T-helper 2 cell (primary cell): ENCODE measurements around the gene RAI1.

Experiments
- DNase-seq, 5 experiments: peaks; one replicate each; pipeline versions ENCODE4 v3.0.0 to v3.0.0-alpha.2; 2012 to 2022

RAI1 gene

GRCh38 chr17:17701658-17702057 is 20.4 kb downstream of the RAI1 start:
- no peak for DNase-seq

- DNase-seq: no peak
These were observed 21.3 kb downstream of the RAI1 start for GRCh38 chr17:17702449-17703139.

GRCh38 chr17:17703140-17703919 is 22.1 kb downstream of the RAI1 start:
- DNase-seq: no peak

- DNase-seq: no peak
These were observed 23.7 kb downstream of the RAI1 start for GRCh38 chr17:17704931-17705330.

DNA sequence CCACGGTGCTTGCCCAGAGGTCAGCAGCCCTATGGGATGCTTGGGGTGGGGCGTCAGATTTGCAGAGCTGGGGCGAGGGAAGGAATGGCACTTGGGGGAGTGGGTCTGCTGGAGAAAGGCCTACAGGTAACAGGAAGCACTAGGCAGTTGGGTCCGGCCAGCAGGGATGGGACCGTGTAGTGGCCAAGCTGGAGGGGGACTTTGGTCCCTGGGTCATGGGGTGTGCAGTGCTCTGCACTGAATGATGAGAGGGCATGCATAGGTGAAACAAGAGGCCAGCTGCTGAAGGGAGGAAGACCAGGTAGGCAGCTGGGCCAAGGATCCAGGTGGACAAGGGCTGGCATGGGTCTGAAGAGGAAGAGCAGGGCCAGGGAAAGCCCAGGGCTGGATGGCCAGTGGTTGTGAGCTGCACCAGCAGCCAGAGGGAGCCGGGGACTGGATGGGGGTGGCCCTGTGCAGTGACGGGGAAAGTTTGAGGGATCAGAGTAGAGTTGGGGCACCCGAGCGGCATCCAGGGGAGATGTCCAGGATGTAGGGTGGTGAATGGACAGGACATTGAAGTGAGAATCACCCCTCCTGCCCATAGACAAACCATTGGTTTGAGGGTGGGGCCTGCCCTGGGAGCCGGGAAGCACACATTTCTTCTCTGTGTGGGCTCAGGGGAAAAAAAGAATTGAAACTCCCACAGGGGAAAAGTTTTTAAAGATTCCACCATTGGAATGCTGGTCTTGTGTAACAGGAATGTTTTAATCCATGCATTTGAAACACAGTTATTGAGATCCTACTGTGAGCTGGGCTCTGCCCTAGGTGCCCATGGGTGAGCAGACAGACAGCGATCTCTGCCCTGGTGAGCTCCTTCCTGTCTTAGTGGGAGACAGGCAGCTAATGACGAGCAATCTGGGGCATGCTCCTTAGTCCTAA is 25.1 kb downstream of the RAI1 start:
- DNase-seq: no peak

DNA sequence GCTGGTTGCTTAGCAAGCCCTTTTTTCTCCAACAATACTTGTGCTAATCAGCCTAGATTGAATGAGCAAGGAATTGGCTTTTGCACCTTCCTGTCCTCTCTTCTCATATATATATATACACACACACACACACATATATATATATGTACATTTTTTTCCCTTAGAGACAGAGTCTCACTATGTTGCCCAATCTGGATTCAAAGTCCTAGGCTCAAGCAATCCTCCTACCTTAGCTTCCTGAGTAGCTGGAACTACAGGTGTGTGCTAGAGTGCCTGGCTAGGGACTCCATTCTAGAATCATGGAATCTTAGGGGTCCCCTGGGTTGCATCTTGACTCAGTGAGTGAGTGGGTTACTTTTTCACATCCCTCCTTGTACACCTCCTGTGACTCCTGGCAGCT is 27.0 kb downstream of the RAI1 start:
- no peak for DNase-seq

DNA sequence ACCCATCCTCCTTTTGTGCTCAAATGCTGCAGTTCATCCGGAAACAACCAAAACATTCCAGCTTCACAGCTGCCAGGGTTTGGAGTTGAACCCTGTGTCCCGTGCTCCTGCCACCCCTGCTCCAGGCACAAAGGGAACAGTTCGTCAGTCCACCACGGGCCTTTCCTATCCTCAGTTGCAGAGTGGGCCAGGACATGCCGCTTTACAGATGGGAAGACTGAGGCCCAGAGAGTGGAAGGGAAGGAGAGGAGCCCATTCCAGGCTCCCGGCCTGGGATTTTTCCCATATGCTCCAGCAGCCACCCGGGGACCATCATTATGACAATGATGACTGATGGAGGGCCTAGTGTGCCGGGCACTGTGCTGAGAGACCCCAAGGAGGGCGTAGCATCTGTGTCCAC is 27.6 kb downstream of the RAI1 start:
- DNase-seq: no peak

DNA sequence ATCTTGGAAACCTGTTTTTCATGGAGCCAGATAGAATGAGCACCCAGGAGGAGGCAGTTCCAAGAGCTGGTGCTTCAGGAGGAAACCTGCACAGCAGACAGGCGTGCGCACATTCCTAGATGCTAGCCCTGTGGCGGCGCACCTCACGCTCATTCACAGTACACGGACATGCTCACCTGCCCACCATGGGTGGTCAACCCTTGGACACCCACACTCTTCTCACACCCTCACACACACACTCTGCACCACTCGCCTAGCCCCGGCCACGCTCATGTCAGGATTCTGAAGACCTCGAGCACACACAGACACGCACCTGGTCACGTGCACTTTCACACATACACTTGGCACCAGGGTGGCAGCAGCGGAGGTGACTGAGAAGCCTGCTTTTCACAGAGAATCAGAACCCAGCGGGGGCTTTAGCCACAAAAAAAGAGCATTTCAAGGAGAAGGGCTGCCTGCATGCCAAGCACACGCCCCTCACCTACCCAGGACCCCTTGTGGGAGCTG is 28.6 kb downstream of the RAI1 start:
- DNase-seq: no peak

DNA sequence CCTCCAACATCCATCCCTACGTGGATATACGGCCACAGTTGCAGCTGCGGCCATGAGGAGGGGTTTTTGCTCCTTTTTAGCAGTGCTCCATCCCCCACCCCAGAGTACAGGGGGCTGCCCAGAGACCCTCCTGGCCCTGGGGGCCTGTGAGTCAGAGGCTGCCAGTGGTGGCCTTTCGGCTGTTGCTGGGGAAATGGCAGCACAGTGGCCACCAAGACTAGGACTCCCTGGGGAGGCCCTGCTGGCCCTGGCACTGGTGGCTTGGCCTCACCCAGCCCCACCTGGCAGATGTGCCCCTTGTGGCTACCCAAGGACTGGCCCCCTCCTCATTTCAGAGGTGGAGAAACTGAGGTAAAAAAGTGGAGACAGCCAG is 29.1 kb downstream of the RAI1 start:
- no peak for DNase-seq

DNA sequence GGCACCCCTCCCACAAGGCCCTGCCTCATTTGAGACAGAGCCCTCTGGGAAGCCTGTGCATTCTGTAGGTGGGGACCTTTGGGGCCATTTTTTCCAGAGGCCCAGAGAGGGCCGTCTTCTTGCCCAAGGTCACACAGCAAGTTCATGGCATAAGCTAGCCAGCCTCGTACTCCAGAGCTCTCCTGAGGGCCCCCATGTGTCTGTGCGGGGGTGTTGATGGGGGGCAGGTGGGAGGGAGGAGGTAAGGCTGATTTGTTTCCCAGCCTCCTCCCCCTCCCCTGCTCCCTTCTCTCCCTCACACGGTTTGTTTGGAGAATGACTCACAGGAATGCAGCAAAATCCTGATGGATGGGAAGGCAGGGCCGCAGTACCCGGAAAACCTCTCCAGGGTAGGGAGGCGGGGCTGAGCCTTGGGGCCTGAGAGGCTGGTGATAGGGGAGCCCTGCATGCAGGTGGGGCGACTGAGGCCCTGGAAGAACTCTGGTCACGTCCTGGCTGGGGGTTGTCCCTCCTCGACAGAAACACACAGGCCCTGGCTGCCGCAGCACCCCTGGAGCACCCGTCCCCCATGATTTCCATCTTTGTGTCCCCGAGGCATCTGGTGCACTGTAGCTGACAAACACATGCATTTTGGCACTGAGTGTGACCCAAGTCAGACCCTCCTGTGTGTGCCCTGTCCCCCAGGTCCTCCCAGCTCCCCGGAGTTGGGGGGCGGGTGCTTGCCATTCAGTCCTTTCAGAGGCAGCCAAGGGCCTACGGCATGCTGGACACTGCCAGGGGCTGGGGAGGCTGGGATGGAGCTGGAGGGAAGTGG is 29.7 kb downstream of the RAI1 start:
- no peak for DNase-seq

DNA sequence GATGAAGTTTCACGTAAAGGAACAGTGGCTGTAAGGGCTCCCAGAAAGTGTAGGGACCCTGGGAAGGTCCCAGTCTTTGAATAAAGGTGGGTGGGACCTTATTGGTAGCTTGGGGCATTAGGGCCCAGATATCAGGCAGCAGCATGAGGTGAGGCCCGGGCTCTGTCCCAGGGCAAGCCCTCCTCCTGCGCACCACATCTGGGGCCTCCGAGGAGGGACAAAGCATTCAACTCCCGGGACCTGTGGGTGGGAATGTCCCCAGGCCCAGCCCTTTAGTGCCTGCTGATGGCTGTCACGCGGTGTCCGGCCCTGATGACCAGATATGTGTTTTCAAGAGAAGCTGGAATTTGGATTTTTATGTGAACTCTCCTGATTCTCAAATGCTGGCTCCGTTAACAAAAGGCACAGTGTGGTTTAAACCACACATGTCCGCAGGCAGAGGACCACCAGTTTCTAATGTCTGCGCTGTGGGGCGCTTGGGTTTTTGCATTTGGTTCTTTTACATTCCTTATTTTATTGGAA is 30.4 kb downstream of the RAI1 start:
- no peak for DNase-seq

DNA sequence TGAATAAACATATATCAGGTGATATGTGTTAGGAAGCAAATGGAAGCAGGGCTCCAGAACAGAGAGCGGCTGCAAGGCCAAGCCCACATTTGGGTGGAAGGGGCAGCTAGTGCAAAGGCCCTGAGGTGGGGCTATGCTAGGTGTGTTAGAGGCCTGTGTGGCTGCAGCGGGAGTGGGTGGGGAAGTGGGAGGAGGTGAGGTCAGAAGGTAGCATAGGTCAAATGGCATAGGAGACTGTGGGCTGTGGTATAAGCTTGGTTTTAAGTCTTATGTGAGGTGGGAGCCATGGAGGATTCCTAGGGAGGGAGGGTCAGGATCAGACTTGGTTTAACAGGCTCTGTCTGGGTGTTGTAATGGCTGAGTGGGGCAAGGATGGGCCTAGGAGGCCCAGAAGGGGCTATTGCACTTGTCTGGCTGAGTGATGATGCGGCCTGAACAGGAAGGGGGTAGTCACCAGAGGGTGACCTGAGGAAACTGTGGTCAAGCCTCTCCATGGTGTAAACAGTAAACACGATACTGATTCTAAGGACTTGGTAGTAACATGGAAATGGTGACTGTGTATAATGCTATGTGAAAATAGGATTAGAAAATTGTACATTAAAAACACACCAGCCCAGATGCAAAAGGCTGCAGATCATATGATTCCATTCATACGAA is 31.1 kb downstream of the RAI1 start:
- DNase-seq: peak in 1 of 5 experiments; percentile 35

DNA sequence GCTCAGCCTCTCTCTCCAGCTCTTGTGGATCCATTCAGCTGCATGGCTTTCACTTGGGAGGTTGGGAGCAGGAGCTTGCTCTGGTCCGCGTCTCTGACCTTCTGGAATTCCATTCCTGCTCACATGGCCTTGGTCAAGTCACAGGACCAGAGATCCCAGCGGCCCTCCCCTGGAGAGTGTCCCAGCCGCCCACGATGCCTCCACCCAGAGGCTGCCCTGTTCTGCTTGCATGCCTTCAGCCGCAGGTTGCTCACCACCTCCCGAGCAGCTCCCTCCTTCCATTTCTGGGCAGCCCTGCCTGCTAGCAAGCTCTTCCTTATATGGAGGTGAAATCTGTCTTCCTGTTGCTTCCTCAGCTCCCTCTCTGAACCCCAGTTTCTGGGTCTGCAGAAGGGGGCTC is 32.6 kb downstream of the RAI1 start:
- DNase-seq: no peak

GRCh38 chr17:17714261-17714866 is 33.1 kb downstream of the RAI1 start:
- DNase-seq: no peak

DNA sequence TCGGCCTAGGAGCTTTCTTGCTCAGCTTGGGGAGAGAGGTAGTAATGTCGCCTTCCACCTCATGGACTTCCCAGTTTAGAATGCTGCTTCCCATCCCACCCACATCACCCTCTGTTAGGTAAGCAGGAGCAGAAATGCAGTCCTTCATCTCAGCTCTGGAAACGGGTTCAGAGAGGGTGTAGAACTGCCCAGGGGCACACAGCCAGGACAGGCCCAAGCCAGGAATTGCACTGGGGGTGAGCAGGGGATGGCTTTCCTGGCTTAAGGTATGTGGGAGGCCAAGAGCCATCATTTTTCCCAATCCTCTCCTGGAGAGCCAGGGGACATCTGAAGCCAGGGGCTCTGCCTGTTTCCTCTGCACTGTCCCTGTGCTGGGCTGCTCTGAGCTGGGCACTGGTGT is 33.6 kb downstream of the RAI1 start:
- DNase-seq: no peak

GRCh38 chr17:17716837-17717523 is 35.7 kb downstream of the RAI1 start:
- no peak for DNase-seq

- DNase-seq: no peak
These were observed 37.0 kb downstream of the RAI1 start for GRCh38 chr17:17718251-17718650.

GRCh38 chr17:17719199-17719940 is 38.1 kb downstream of the RAI1 start:
- DNase-seq: no peak

GRCh38 chr17:17719966-17720543 is 38.8 kb downstream of the RAI1 start:
- no peak for DNase-seq
